KMS-11 (cell line): Measurements from ENCODE around the gene TMEM273.

Experiments used
- H2AFZ ChIP-seq: fragments of 200-600 bp; sonication (generic); 2 replicates; pipeline ENCODE4 v1.6.1; 2016; ENCODE audit warnings: antibody characterized with exemption, mixed run types, low read depth
- H3K27ac ChIP-seq: fragments of 200-600 bp; sonication (generic); 2 replicates; pipeline ENCODE4 v1.6.1; 2016; ENCODE audit warnings: mild to moderate bottlenecking, mixed run types
- H3K27me3 ChIP-seq: fragments of 200-600 bp; sonication (generic); 2 replicates; pipeline ENCODE4 v1.6.1; 2017; ENCODE audit warnings: mild to moderate bottlenecking, low read depth, mixed run types, moderate library complexity; ENCODE audit not compliant: insufficient read depth
- H3K36me3 ChIP-seq: fragments of 200-600 bp; sonication (generic); 2 replicates; pipeline ENCODE4 v1.6.1; 2017; ENCODE audit warnings: mild to moderate bottlenecking, mixed run types; ENCODE audit not compliant: insufficient read depth
- H3K4me1 ChIP-seq: fragments of 200-600 bp; sonication (generic); 2 replicates; pipeline ENCODE4 v1.6.1; 2016; ENCODE audit warnings: mild to moderate bottlenecking, low read depth, mixed run types; ENCODE audit not compliant: poor library complexity, severe bottlenecking
- H3K4me2 ChIP-seq: fragments of 200-600 bp; sonication (generic); 2 replicates; pipeline ENCODE4 v1.7.0; 2016; ENCODE audit warnings: mild to moderate bottlenecking, mixed run types
- H3K4me3 ChIP-seq: fragments of 200-600 bp; sonication (generic); IDR thresholded peaks from 2 replicates; pipeline ENCODE4 v1.6.1; 2017; ENCODE audit warnings: low read depth, low read length, mixed read lengths; ENCODE audit not compliant: insufficient read depth
- H3K79me2 ChIP-seq: fragments of 200-600 bp; sonication (generic); 2 replicates; pipeline ENCODE4 v1.6.1; 2016; ENCODE audit warnings: low read depth, mixed run types; ENCODE audit not compliant: insufficient read depth
- H3K9ac ChIP-seq: fragments of 200-600 bp; sonication (generic); 2 replicates; pipeline ENCODE4 v1.6.1; 2016; ENCODE audit warnings: mild to moderate bottlenecking, mixed run types
- H4K20me1 ChIP-seq: fragments of 200-600 bp; sonication (generic); 2 replicates; pipeline ENCODE4 v1.6.1; 2016; ENCODE audit warnings: mild to moderate bottlenecking, mixed run types; ENCODE audit not compliant: insufficient read depth
- CTCF ChIP-seq: fragments of 200-600 bp; sonication (generic); conservative IDR thresholded peaks from 2 replicates; pipeline ENCODE4 v1.6.1; 2017; ENCODE audit warnings: low read depth, mild to moderate bottlenecking, antibody characterized with exemption, low read length, moderate library complexity, mixed read lengths

Gene TMEM273

GRCh38 chr10:49179699-49180443 is 8.3 kb downstream of the TMEM273 start:
- Histone ChIP-seq H3K9ac (no peak overlapping the region), H3K4me1 (no peaks in the 10 kb centered on the region), H3K36me3 (no peaks in the 10 kb centered on the region), H3K27ac (no peak overlapping the region), H2AFZ (no peak overlapping the region), H3K27me3 (no peaks in the 10 kb centered on the region), H4K20me1 (no peaks in the 10 kb centered on the region), H3K79me2 (no peaks in the 10 kb centered on the region), H3K4me2 (no peak overlapping the region), H3K4me3 (no peak overlapping the region)
- no peak for TF ChIP-seq CTCF

GRCh38 chr10:49178489-49179471 is 9.4 kb downstream of the TMEM273 start:
- Histone ChIP-seq H3K27me3 (no peaks in the 10 kb centered on the region), H3K4me2 (no peak overlapping the region), H3K4me3 (no peak overlapping the region), H3K79me2 (no peaks in the 10 kb centered on the region), H2AFZ (no peak overlapping the region), H3K36me3 (no peaks in the 10 kb centered on the region), H3K9ac (no peak overlapping the region), H3K4me1 (no peaks in the 10 kb centered on the region), H3K27ac (no peak overlapping the region), H4K20me1 (no peaks in the 10 kb centered on the region)
- no peak for TF ChIP-seq CTCF

- H4K20me1 ChIP-seq: no peaks in the 10 kb centered on the region
- no peak overlapping the region for H3K9ac ChIP-seq
- no peak overlapping the region for H2AFZ ChIP-seq
- no peak overlapping the region for H3K4me2 ChIP-seq
- no peak overlapping the region for H3K4me3 ChIP-seq
- TF ChIP-seq CTCF: no peak
- no peaks in the 10 kb centered on the region for H3K27me3 ChIP-seq
- H3K36me3 ChIP-seq: no peaks in the 10 kb centered on the region
- no peaks in the 10 kb centered on the region for H3K79me2 ChIP-seq
- H3K4me1 ChIP-seq: no peaks in the 10 kb centered on the region
- H3K27ac ChIP-seq: no peak overlapping the region
Measured at GRCh38 chr10:49177391-49178355, 10.5 kb downstream of the TMEM273 start.
